ENCODE results near the gene MMP10.

DNA sequence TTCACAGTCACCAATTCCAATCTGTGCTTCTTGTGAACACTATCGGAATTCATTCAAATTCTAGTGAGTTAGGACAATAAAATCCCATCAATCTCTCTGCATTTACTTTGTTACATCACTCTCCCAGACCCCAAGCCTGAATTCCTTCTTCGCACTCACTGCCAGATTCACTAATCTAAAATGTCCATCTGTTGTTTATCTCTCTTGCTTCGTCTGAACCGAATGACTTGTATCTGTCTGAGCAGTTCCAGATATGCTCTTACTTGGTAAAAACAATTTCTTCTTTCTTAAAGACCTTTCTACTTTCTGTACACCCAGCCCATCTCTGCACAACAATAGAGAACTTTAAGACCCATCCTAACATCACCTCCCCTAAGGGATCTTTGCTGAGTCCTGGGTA, 7.0 kb downstream of the MMP10 start:
- no peak for TF ChIP-seq CTCF (IDR thresholded peaks at IDR 0.05)
- TF ChIP-seq EZH2 (IDR thresholded peaks at IDR 0.05) = no peak
- TF ChIP-seq EZH2phosphoT487 (IDR thresholded peaks at IDR 0.05) = no peak

Data from neural progenitor cell (in vitro differentiated cells).